ENCODE data around the gene PMP22.
"Not testable (repeated sequence)": the region's sequence is repeated elsewhere in the genome, so short reads cannot be mapped to it uniquely, and the experiment has no call there.

The PMP22 gene

DNA sequence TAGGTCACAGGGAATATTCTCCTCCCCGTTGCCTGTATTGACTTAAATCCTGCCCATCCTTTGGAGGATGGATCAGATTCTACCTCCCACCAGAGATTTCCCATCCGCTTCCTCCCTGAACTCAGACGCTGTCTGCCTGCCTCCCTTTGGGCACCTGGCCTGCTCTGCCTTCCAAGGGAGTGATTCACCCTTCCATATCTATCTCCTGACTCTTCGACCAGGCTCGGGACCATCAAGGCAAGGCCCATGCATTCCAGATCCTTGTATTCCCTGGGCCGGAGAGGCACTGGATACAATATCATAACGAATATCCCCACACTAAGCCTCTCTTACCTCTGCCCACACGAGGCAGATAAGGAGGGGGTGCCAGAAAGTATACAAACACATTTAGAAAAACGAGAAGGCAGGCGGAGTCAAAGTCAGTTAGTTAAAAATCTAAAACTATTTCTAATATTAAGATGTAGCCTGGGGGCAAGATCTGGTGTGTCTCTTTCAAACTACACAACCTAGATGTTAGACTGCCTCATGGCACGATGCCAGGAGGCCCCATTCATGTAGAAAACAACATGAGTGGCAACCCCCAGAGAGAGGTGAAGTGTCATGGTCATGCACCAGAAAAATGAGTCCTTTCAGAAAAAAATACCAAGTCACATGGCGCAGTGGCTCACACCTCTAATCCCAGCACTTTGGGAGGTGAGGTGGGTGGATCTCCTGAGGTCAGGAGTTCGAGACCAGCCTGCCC, 9.2 kb downstream of the PMP22 start:
- no peak for DNase-seq (ENCODE audit: low spot score)

DNA sequence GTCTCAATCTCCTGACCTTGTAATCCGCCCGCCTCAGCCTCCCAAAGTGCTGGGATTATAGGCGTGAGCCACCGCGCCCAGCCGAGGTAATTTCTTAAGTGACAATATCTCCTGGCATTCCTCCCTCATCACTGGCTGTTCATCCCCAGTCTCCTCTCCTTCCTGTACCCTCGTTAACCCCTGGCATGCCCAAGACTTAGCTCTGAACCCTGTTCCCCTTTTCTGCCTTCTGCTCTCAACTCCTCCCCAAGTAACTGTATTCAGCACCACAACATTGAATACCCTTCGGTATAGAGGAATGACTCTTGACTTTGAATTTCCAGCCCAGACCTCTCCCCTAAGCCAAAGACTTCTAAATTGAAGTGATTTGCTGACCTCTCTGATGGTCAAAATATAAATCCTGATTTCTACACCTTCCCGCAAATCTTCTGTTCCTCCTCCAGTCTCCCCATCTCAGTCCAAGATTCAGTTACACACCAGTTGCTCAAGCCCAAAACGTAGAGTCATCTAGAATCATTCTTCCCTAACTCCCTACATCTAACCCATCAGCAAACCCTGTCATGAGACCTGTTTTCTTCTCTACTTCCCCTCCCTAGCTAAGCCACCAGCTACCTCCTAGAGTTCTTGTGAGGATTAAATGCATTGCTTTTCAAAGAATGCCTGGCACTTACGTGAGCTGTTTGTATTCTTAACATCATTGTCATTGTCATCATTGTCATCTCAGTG, 14.8 kb downstream of the PMP22 start:
- DNase-seq (ENCODE audit: low spot score): no peak

DNA sequence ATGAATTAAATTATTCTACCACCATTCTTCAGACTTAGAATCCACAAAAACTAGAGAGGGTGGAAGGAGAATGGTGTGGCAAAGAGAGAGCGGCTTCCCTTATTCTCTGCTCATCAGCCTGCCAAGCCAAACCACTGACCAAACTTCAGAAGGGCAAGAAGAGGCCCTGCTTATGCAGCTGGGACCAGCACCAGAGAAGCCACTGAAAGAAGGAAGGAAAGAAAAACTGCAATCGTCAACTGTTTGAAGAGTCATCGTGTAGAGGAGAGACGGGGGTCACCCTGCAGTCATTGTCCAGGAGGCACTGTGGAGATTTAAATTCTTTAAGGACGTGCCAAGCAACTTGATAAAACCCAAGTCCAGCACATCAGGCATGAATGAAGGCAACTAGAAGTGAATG, 15.6 kb downstream of the PMP22 start:
- DNase-seq (ENCODE audit: low spot score): no peak

DNA sequence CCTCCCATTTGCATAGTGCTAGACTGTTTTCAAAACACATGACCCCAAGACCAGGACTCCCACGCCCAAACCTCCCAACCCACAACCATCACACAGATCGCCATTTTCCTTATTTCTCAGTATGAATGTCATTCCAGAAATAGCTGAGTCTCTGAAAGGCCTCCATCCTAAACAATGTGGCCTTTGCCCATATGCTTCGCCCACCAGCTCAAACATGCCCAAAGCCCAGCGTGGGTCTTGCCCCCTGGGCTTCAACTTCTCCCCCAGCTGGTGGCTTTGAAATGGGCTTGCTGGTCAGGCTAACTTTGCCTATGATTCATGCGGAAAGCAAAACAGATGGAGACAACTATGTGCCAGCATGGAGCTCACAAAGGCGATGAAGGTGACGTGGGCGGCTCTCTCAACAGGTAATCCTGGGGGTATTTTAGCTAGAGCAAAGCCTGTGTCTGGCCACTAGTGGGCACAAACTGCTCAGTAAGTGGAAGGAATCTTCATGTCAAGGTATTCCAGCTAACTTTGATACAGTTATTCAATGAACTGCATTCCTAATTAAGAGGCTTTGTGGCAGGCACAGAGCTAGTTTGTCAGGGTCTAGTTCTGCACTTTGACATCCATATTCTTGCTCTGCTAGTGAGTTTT, 17.1 kb downstream of the PMP22 start:
- DNase-seq (ENCODE audit: low spot score): no peak

DNA sequence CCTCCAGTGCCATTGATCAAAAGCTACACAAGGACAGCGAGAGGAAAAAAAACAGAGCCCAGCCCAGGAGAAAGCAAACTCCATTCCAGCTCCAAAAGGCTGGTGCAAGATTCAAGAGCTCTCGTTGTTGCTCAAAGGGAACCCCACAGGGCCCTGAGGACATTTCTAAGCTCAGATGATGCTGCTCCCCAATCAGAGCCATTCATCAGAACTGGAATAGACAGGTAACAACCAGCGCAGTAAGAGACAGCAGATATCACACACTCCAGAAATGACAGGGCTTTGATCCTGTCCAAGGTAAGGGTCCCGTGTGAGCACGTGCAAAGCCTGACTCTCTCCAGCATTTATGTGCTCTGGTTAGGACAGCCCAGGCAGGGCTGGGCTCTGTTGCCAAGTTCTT, 20.1 kb downstream of the PMP22 start:
- DNase-seq (ENCODE audit: low spot score): no peak

DNA sequence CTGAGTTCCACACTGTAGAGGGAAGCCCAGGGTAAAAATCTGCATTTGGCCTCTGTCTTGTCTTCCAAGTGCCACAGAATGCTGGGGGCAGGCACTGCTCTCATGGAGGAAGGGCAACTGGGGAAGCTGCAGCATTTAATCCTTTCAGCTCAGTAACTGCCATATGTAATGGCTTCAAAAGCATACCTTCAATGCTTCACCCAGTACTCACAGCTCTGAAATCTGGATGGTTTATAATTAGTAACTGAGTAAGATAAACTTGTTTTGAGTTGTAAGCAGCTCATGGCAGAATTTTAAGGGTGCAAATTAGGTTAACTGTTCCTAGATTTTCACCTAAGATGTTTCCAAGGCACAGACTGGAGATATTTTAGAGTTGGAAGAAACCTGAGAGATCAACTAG, 24.5 kb downstream of the PMP22 start:
- no peak for DNase-seq (ENCODE audit: low spot score)

DNA sequence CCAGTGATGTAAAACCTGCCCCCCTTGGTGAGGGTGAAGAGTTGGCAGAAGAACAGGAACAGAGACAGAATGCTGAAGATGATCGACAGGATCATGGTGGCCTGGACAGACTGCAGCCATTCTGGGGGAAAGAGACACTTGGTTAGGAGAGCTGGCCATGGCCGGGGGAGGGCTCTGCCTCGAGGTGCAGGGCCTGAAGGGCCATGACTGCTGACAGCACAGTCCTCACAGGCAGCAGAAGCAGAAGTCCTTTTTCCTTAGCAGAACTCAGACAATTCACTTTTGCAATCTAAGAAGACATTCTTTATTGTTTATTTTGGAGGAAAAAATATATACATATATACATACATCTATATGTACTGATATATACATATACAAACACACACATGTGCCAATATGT, 25.6 kb downstream of the PMP22 start:
- DNase-seq (ENCODE audit: low spot score): no peak

DNA sequence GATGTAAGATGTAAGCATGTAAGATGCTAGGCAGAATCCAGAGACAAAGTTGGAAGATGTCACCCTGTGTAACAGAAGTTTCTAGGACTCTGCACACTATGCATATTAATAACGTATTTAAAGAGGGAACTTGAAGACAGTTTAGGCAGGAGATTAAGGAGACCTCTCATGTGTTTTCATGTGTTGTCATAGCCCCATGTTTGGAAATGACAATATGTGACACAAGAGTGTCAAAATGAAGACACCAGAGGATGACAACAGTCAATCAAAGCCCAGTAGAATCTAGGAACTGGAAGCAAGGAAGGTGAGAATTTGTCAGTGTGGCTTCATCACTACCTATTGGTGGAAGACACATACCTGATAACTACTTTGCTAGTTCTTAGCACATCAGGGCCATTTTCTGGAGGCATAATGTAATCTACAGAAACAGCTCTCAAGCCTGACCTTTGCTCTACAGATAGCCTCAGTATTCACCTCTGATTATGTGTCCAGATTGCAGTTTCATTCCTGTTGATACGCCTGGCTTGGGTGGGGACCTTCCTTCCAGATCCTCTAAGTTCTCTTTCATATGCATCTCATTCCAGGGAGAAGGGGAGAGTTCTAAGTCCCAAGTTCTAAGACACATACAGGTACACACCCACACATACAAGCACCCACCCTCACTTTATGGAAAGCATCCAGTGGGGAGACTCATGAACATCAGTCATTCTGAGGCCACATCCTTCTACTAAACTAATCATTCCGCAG, 26.3 kb downstream of the PMP22 start:
- no peak for DNase-seq (ENCODE audit: low spot score)

DNA sequence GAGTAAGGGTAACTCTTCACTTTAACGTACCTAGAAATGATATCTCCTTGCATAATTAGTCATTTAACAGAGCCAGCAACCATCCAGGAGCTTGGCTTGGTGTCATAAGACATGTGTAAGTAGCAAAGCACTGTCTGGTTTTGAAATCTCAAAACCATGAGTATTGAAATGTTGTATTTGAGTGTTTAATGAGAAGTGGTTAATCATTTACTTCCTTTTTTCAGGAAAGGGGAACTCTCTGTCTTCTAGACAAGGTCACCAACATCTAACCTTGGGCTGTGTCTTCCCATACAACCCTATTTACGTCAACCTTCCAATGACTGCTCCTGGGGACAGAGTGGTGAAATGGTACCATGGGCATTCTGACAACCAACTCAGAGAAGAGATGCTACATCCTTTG, 27.1 kb downstream of the PMP22 start:
- no peak for DNase-seq (ENCODE audit: low spot score)

DNA sequence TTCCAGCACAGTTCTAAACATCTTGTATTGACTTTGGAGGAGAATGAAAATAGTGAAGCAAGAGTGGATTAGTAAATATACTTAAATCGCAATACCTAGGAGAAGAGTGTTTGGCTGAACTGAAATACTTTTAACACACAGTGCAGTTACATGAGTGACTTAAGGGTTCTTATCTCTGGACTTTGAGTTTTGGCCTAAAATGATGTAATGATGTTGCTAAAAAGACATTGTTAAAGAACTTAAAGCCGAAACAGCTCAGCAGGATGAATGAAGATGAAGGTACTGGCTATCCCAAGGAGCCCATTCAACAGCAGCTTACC, 28.1 kb downstream of the PMP22 start:
- no peak for DNase-seq (ENCODE audit: low spot score)

DNA sequence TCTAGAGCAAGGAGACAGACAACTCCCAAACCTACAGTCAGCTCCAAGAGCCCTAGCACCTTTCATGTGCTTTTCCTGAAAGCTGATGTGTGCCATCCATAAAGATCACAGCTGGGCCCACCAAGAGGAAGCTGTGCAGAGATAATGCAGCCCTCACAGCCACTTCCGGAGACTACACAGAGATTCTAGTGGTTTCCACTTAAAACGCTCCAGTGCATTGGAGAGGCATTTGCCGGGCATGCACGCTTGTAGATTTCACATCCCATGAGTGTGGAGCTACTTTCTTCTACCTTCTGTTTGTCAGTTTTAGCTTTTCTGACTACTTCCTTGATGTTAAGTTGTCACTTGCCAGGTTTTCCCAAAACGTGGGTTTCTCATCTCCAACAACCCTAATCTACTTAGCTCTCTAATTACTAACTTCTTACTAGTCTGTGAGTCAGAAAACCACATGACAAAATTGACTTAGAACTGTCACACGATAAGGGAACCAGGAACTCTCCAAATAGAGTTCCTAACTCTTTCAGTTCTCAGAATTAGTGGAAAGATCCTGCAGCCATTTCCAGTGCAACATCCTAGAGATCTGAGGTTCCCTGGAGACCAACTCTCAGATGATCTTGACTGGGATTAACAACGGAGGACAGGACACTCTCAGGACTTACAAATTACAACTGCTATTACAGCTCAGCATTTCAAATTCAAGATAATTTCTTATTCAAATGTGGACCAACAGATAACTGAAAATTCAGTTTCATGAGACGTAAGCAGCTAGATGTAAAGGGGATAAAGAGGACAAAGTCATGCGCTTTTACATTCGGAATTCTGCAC, 28.6 kb downstream of the PMP22 start:
- DNase-seq (ENCODE audit: low spot score): no peak

DNA sequence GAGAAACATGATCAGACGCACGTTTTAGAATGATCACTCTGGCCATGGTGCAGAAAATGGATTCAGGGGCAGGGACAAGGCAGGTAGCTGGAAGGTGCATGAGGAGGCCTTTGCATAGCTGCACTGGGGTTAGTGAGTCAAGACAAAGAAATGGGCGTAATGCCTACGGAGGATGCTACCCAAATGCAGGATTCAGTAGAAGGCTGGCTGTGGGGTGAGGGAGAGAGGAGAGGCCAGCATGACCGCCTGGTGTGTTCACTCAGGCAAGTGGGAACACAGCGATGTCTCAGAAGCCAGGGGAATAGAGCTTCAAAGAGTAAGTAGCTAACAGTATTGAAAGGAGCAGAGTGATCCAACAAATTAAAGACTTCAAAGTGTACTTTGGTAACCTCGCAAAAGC, 31.2 kb downstream of the PMP22 start:
- DNase-seq (ENCODE audit: low spot score): no peak

DNA sequence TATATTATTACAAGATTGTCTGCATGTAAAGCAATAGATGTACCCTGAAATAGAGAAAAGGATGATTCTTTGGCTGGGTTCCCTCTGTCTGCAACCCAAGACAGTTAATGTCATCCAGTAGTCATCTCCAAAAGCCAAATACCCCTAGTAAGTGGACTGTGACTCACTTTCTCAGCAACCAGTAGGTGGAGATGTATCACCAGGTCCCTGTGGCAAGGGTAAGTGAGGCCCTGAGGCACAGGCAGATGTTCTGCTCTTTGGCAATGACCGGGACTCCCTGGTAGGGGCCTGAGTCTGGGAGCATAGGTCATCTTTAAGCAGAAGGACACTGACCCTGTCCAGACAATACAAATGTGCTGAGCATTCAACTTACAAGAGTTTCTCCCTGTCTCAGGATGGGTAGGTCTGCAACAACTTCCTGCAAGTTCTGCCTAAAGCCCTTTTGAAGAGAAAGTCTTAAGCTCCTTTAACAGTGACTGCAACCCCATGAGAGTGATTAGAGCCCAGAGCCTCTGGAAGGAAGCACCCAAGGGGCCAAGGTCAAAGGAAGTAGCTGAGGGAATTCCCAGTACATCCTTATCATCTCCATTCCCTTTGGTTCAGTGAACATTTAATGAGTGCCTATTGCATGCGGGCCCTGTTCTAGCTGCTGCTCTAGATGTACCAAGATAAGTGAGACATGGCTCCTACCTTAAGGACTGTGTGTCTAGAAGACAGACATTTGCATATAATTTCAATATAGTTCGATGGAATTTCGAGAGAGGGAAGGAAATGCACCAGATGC, 31.9 kb downstream of the PMP22 start:
- peak; percentile 68 for DNase-seq (ENCODE audit: low spot score)

DNA sequence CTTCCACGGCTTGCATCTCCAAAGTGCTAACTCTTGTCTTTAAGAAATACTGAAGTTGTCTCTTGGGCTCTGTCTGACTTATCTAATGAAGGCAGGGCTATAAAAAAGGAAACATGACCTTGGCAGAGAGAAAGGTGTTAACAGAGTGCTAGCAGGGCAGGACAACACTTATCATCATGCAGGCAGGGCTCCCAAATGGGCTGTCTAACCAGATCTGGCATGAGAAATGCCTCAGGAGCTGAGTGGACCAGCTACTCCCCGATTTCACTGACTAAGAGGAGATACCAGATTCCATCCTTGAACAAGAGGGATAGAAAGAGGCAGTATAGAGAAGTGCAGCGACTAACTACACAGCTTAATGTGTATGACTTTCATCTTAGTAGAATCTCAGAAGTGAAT, 32.6 kb downstream of the PMP22 start:
- DNase-seq (ENCODE audit: low spot score): no peak

DNA sequence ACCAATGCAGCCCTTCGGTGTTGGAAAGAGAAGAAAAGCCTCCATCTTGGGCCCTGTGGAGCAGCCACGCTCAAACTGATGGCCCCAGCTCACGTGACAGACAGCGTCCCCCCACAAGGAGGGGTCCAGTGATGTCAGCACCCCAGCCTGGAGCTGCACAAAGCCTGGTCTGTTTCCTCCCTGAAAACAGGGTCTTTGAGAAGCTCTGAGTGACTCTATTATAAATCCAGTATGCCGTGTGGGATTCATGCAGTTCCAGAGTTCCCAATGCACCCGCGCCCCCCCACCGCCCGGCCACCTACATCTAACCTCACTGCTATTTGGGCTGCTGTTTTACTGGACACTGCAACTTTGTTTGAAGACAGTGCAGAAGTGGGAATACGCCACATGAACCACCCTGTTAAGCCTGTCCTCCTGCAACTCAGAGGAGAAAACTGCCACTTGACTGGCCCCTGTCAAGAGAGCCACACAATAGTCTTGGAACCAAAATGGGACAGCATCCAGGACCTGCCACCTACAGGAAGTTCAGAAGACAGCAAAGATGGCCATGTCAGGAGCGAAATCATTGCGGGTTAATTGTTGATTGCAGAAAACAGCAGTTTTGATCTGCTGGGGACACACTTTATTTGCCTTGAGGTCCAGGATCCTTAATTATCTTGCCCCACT, 33.1 kb downstream of the PMP22 start:
- peak; percentile 95 for DNase-seq (ENCODE audit: low spot score)

DNA sequence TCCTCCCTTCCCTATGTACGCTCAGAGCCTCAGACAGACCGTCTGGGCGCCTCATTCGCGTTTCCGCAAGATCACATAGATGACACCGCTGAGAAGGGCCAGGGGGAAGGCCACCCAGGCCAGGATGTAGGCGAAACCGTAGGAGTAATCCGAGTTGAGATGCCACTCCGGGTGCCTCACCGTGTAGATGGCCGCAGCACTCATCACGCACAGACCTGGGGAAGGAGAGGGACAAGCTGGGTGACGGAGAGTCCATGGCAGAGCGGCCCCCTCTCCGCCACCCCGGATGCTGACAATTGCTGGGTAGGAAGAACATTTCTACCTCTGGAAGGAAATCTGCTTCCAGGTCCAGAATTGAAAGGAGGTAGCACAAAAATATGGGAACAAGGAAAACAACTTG, 34.3 kb downstream of the PMP22 start:
- no peak for DNase-seq (ENCODE audit: low spot score)

DNA sequence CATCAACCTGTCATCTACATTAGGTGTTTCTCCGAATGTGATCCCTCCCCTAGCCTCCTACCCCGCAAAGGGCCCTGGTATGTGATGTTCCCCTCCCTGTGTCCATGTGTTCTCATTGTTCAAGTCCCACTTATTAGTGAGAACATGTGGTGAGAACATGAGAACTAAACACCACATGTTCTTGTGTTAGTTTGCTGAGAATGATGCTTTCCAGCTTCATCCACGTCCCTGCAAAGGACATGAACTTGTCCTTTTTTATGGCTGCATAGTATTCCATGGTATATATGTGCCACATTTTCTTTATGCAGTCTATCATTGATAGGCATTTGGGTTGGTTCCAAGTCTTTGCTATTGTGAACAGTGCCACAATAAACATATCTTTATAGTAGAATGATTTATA, 43.3 kb downstream of the PMP22 start:
- DNase-seq (ENCODE audit: low spot score): not testable (repeated sequence)

DNA sequence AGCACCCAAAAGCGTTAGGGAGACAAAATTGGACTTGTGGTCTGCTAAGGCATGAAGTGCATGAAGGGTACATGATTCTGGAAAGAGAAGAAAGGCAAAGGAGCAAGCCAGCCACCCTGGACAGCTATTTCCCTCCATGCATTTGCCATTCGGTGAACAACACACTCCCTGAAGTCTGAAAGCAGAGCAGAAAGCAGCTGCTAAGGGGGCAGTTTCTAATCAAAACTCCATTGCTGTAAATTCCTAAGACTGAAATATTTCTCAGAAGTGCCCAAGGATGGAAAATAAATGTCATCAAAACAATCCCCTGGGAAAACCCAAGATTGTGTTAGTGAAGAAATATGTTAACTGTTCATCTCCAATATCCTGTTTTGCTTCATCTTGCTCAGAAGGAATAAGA, 44.3 kb downstream of the PMP22 start:
- DNase-seq (ENCODE audit: low spot score): no peak

DNA sequence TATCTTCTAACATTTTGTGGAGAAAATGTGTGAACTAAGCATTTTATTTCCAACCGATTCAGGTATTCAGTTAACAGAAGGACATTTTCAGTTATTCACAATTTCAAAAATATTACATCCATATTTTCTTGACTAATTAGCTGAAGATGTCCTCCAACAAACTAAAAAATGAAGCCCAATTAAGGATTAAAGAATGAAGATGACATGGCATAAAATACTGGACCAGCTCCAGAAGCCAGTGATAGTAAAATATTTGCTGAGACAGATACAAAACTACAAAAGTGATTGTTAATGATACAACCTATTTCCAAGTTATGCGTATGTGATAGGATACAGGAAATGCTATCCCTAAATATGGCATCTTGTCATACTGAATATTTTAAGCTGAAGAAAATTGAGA, 48.6 kb downstream of the PMP22 start:
- no peak for DNase-seq (ENCODE audit: low spot score)

DNA sequence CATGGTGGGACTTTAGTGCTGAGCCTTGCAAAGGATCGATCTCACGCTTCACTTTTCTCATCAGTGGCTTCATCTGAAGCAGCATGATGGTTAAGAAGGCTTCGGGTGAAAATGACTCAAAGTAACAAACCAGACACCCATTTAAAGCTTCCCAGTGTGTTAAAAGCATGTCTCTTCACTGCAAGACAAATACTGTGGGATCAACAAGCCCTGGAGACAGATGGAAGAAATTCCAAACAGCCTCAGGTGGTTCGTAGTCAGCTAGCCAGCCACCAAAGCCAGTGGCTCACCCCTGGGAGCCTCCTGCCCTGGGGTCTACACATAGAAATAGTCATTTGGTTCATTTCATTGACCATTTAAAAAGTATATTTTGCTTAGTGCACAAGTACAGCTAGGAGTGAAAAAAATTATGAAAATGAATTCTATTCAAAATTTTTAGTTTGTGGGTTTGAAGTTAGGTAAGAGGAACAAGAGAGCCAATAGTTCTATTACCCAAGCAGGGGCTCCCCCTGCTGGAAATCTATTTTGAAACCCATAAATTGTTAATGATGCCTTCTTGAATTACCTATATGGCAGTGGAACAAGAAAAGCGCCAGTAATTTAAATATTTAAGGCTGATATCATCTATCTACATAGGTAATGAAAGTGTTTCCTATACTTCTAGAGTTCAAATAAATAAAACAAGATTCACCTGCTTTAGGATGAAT, 51.6 kb downstream of the PMP22 start:
- DNase-seq (ENCODE audit: low spot score): no peak
